Panc1 (cell line): ENCODE measurements around the gene ACCSL. TPM values are rescaled to one million over a fixed set of nuclear protein-coding genes. Genes with fewer than 3 reads are reported as not detected.

Experiments used
- ATAC-seq: fragments of 200-7000 bp; cut with Tn5 transposase; 2 replicates; pipeline ENCODE4 v1.9.1; 2020; ENCODE audit warnings: mild to moderate bottlenecking, moderate library complexity
- BruUV-seq: library from RNA; stranded (reverse); fragments of 400-500 nt; replicated peaks from 2 replicates; lab custom pipeline; 2021; lab: Mats Ljungman, UMichigan
- CTCF ChIA-PET: fragments of 300-600 bp; sonication (Branson Sonifier 250); formaldehyde crosslinking; loops from one replicate; lab custom pipeline; 2022; ENCODE audit warnings: antibody characterized with exemption; lab: Charles Lee
- POLR2A ChIA-PET: fragments of 300-600 bp; sonication (Branson Sonifier 250); formaldehyde crosslinking; loops from one replicate; lab custom pipeline; 2022; ENCODE audit warnings: antibody characterized with exemption; lab: Charles Lee
- DNase-seq: peaks from one replicate; pipeline ENCODE4 v3.0.0-alpha.2; 2010; ENCODE audit warnings: low read depth, low spot score
- H3K27ac ChIP-seq: 2 replicates; pipeline ENCODE4 v1.5.1; 2011; ENCODE audit warnings: mild to moderate bottlenecking, low read length, inconsistent platforms
- H3K27me3 ChIP-seq: fragments of 200-500 bp; sonication (Bioruptor generic); 2 replicates; pipeline ENCODE4 v1.6.0; 2014; ENCODE audit warnings: low read length, inconsistent platforms; ENCODE audit not compliant: control insufficient read depth, insufficient read depth
- H3K36me3 ChIP-seq: fragments of 200-500 bp; sonication (Bioruptor generic); 2 replicates; pipeline ENCODE4 v1.5.1; 2014; ENCODE audit warnings: inconsistent platforms, mild to moderate bottlenecking, low read length, moderate library complexity; ENCODE audit not compliant: control insufficient read depth, insufficient read depth
- H3K4me1 ChIP-seq: 2 replicates; pipeline ENCODE4 v1.5.1; 2011; ENCODE audit warnings: inconsistent platforms, mild to moderate bottlenecking, low read length, moderate library complexity; ENCODE audit not compliant: control insufficient read depth, insufficient read depth
- H3K4me3 ChIP-seq, 2 experiments: 2 replicates each; pipeline ENCODE4 v1.5.1; 2011 to 2012; ENCODE audit warnings: low read depth in 2 of 2, low read length in 2 of 2, mild to moderate bottlenecking in 2 of 2, inconsistent platforms in 1 of 2, moderate library complexity in 1 of 2
- H3K9me3 ChIP-seq: fragments of 200-500 bp; sonication (Bioruptor generic); 2 replicates; pipeline ENCODE4 v1.5.1; 2014; ENCODE audit warnings: low read depth, mild to moderate bottlenecking, inconsistent platforms, low read length, moderate library complexity; ENCODE audit not compliant: control insufficient read depth, insufficient read depth
- CTCF ChIP-seq: fragments of 450-650 bp; IDR thresholded peaks from 2 replicates; pipeline ENCODE4 v1.5.1; 2017; ENCODE audit warnings: mild to moderate bottlenecking
- POLR2AphosphoS5 ChIP-seq: IDR thresholded peaks from 2 replicates; pipeline ENCODE4 v1.6.1; 2012; ENCODE audit warnings: mild to moderate bottlenecking, low read depth, low read length, moderate library complexity
- REST ChIP-seq, 2 experiments: IDR thresholded peaks; 2 replicates each; pipeline ENCODE4 v1.6.1; 2011 to 2012; ENCODE audit warnings: low read depth in 2 of 2, control low read depth in 1 of 2, low read length in 1 of 2, mild to moderate bottlenecking in 1 of 2, moderate library complexity in 1 of 2; ENCODE audit not compliant: insufficient read depth in 1 of 2
- SIN3A ChIP-seq: IDR thresholded peaks from 2 replicates; pipeline ENCODE4 v1.6.1; 2012; ENCODE audit warnings: low read depth, mild to moderate bottlenecking, low read length, moderate library complexity, borderline replicate concordance; ENCODE audit not compliant: insufficient read depth
- TCF7L2 ChIP-seq: IDR thresholded peaks from 2 replicates; pipeline ENCODE4 v1.6.1; 2011; ENCODE audit warnings: mild to moderate bottlenecking, low read depth, low read length, inconsistent platforms
- in situ Hi-C: cut with HindIII; loops from 2 replicates; pipeline ENCODE4 v1.10.0; 2016; ENCODE audit warnings: low sequenced_read_pairs, low pct_unique_long_range_greater_than_20kb
- intact Hi-C: fragments of 100-400 bp; cut with micrococcal nuclease; formaldehyde crosslinking; loops from one replicate; pipeline ENCODE4 v1.10.0; 2022; ENCODE audit not compliant: unreplicated experiment
- total RNA-seq: library from RNA; stranded (reverse); gene quantifications from one replicate; pipeline ENCODE4 v1.2.1, GENCODE V29; 2021; ENCODE audit not compliant: unreplicated experiment

Gene ACCSL
- total RNA-seq, 1 experiment from 2014 or later: not detected

- no peak for TF ChIP-seq TCF7L2
- TF ChIP-seq CTCF: no peak
- no peak for TF ChIP-seq POLR2AphosphoS5
- no peak for TF ChIP-seq REST (IDR thresholded peaks at IDR 0.05; ENCODE audit: insufficient read depth in 1 of 2, low read depth in 2 of 2, low read length in 1 of 2)
- TF ChIP-seq SIN3A: no peak
- Histone ChIP-seq H3K9me3 (no peaks in the 10 kb centered on the region), H3K27me3 (no peaks in the 10 kb centered on the region), H3K4me1 (no peaks in the 10 kb centered on the region), H3K36me3 (no peaks in the 10 kb centered on the region), H3K4me3 (no peak overlapping the region), H3K27ac (no peak overlapping the region)
- in situ Hi-C loops: no loop called here
- no TSS peak for BruUV-seq
- ChIA-PET POLR2A (interaction anchor here (0.7 kb wide), 1 partner anchor 85 kb away, joined by 4 read pairs; no protein-coding TSS in a partner anchor), CTCF (no interaction called here)
- intact Hi-C loops: no loop called here
- DNase-seq: no peak
- no peak for ATAC-seq
Observed at GRCh38 chr11:44051171-44051570, 3.4 kb downstream of the ACCSL start.

GRCh38 chr11:44057340-44057739, 9.6 kb downstream of the ACCSL start:
- Histone ChIP-seq H3K9me3 (no peaks in the 10 kb centered on the region), H3K4me3 (no peak overlapping the region), H3K4me1 (no peaks in the 10 kb centered on the region), H3K27ac (no peak overlapping the region), H3K27me3 (no peaks in the 10 kb centered on the region), H3K36me3 (no peaks in the 10 kb centered on the region)
- intact Hi-C loops: no loop called here
- CTCF ChIA-PET: interaction anchor here (0.6 kb wide), 1 partner anchor 109 kb away, joined by 3 read pairs; no protein-coding TSS in a partner anchor
- in situ Hi-C loops: no loop called here
- POLR2A ChIA-PET: no interaction called here
- no peak for ATAC-seq
- DNase-seq: no peak
- TF ChIP-seq CTCF: no peak
- no peak for TF ChIP-seq TCF7L2
- no peak for TF ChIP-seq REST (IDR thresholded peaks at IDR 0.05; ENCODE audit: insufficient read depth in 1 of 2, low read depth in 2 of 2, low read length in 1 of 2)
- no peak for TF ChIP-seq SIN3A
- BruUV-seq: no TSS peak
